Kasumi-1 (cell line): ENCODE results near the gene RPL10A.
"Not testable (repeated sequence)": the region's sequence is repeated elsewhere in the genome, so short reads cannot be mapped to it uniquely, and the experiment has no call there.

Source experiments
- DNase-seq, 2 experiments: peaks; one replicate each; lab custom pipeline; 2025; lab: John Stamatoyannopoulos, UW

The RPL10A gene

GRCh38 chr6:35511562-35511941 lies 43.4 kb downstream of the RPL10A start:
- DNase-seq = no peak

GRCh38 chr6:35512006-35512405 lies 43.8 kb downstream of the RPL10A start:
- no peak for DNase-seq

- no peak for DNase-seq
Measured at GRCh38 chr6:35512740-35513139, 44.5 kb downstream of the RPL10A start, which contains the start of gene TULP1. Gene TULP1, minus strand, starts transcription at chr6:35512896. Its CDS starts 38 bp downstream, at chr6:35512858.

- DNase-seq = no peak
Measured at GRCh38 chr6:35514587-35514986, 46.4 kb downstream of the RPL10A start.

- DNase-seq = not testable (repeated sequence)
Measured at GRCh38 chr6:35515939-35516338, 47.7 kb downstream of the RPL10A start.

GRCh38 chr6:35516712-35517111 lies 48.5 kb downstream of the RPL10A start:
- DNase-seq = no peak

- not testable (repeated sequence) for DNase-seq
Measured at GRCh38 chr6:35517978-35518377, 49.8 kb downstream of the RPL10A start.

GRCh38 chr6:35518566-35519312 lies 50.5 kb downstream of the RPL10A start:
- DNase-seq = no peak

GRCh38 chr6:35519313-35520015 lies 51.3 kb downstream of the RPL10A start:
- DNase-seq = no peak
